Activated CD8-positive, alpha-beta memory T cell treated with anti-CD3 and anti-CD28 coated beads for 48 hours (primary cell): ENCODE results near the gene OVCH1.
A peak's percentile ranks its signal among the peaks of the same experiment; 100 is the strongest.
"Not testable (repeated sequence)": the region's sequence is repeated elsewhere in the genome, so short reads cannot be mapped to it uniquely, and the experiment has no call there.

Experiments
- DNase-seq, 3 experiments: peaks; one replicate each; pipeline ENCODE4 v3.0.0-alpha.2; 2020; ENCODE audit warnings: low read depth in 2 of 3, low spot score in 2 of 3

The OVCH1 gene

DNA sequence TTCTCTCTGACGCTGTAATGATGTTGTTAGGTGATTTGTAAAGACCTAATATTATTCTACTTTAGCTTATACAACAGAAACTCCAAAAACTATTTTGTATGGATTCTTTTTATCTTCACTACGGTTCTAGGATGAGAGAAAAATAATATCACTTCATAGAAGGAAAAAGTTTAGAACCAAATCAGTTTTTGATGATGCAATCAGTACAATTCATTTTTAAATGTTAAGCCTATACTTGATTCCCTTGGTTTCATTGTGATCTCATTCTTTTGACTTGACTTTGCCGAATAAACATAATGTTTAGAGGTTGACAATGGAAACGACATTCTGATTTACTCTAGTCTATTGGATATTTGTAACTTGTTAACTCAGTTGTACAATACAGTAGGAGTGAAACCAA, 91.9 kb downstream of the OVCH1 start:
- no peak for DNase-seq

DNA sequence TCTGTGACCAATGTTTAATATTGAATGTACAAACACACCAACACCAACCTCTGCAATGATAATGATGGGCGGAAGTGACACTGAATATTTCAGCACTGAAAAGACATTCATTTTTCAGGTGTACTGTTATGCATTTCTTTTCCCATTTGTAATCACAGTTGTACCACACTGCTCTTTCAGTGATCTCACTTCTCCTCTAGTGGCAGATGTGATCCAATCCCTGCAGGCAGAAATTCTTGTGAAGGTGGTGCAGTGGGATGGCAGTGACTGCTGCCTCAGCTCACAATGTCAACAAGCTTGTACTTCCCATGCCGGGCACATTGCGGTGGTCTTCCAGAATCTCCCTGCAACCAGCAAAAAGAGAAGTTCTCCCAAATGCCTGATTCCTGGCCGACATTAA, 93.5 kb downstream of the OVCH1 start:
- DNase-seq = no peak

DNA sequence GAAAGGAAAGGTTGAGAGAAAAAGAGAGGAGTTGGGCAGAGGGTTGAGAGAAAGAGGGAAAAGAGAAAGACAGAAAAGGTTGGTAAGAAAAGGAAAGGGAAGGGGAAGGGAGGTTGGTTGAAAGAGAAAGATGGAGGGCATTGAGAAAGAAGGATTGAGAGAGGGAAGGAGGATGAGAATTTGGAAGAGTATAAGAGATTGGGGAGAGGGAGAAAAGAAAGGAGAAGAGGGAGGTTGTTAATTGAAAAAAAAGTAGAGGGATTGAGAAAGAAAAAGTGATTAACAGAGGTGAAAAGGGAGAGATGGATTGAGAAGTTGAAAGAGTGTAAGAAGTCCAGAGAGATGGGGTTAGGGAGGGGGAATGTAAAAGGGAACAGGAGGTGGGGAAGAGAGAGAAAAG, 95.0 kb downstream of the OVCH1 start:
- DNase-seq = no peak

DNA sequence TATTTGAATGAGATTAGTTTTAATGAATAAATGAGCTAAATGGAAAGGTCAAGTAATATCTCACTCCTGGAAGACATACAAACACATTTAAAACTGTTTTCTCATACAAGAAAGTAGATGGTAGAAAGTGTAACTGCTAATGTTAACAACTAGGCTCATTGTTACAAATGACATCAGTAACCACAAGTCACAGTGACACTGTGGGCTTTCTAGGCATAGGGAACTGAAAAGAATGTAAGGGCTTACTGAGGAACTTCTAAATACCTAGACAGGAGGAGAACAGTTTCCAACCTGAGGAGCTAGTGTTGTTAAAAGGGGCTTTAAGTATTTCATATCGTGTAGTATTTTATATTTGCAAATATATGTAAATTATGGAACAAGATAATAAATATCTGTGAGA, 99.0 kb downstream of the OVCH1 start:
- DNase-seq = no peak

DNA sequence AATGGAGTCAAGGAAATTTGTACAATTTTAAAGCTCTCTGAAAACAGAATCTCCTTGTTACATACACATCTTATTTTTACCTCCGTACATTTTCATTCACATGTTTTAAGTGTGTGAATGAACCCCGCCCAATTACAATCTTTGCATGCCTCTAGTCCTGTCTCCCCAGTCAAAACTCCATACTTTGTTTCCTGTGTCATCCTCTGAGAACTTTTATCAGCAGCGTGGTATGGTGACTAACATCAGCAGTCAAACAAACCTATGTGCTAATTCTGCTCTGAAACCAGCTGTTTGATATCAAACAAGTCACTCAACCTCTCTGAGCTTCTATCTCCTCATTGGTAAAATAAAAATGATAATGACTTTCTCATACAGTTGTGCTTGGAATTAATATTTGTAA, 100.7 kb downstream of the OVCH1 start:
- no peak for DNase-seq

DNA sequence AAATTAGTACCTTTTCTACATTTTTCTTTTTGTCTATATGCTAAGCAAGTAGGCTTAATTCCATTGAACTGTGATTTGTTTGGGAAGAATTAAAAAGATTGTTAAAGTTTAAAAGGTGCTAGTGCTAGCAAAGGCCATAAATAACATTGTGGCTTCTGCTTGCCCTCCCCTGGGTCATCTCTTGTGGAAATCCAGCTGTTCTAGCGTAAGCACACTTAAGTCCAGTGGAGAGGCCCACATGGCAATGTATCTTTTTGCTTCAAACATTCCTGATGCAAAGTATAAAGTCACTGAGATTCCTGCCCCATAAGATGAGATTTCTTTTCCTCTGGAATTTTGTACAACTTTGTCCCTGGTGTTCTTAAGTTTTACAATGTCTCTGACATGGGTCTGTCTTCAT, 102.1 kb downstream of the OVCH1 start:
- DNase-seq = no peak

DNA sequence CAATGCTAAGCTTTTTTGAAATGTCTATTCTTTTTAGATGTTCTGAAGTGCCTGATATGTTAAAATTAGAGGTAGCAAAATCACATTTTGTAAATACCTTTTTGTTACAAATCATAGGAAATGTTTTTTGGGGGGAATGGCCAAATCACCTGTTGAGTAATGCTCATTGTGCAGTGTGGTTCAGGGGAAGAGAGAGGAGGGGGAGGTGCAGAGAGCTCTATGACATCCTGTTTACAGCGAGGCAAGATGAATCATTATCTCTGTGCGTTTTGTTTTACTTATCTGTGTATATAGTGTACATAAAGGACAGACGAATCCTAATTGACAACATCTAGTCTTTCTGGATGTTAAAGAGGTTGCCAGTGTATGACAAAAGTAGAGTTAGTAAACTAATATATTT, 107.1 kb downstream of the OVCH1 start:
- DNase-seq = not testable (repeated sequence)

DNA sequence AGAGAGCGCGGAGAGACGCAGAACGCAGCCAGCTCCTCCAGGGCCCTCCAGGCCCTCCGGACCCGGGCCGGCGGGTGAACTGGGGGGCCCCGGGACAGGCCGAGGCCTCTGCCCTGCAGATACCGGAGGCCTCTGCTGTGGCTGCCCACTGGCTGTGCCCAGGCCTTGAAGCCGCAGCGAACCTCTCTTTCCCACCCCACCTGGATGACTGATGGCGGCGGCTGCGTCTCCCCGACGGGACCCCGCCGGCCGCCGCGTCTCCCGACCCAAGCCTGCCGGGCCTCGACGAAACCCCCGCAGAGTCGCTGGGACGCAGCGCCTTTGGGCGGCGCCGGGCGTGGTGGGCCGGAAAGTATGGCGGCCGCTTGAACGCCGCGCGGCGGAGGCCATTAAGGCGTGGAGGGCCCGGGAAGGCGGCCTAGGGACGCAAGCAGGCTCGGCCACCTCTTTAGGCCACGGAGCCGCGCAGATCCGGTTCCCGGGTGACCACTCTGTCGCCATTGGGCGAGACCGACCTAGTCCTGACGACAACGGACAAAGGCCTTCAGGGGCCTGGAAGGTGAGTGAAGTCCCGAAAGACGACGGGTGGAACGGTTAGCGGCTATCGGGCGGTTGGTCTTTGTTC, 108.1 kb downstream of the OVCH1 start:
- no peak for DNase-seq

DNA sequence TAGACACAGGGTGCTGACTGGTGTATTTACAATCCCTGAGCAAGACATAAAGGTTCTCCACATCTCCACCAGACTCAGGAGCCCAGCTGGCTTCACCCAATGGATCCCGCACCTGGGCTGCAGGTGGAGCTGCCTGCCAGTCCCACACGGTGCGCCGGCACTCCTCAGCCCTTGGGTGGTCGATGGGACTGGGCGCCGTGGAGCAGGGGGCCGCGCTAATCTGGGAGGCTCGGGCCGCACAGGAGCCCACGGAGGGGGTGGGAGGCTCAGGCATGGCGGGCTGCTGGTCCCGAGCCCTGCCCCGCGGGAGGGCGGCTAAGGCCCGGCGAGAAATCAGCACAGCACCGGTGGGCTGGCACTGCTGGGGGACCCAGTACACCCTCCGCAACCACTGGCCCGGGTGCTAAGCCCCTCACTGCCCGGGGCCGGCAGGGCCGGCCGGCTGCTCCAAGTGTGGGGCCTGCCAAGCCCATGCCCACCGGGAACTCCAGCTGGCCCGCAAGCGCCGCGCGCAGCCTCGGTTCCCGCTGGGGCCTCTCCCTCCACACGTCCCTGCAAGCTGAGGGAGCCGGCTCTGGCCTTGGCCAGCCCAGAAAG, 111.3 kb downstream of the OVCH1 start:
- not testable (repeated sequence) for DNase-seq

DNA sequence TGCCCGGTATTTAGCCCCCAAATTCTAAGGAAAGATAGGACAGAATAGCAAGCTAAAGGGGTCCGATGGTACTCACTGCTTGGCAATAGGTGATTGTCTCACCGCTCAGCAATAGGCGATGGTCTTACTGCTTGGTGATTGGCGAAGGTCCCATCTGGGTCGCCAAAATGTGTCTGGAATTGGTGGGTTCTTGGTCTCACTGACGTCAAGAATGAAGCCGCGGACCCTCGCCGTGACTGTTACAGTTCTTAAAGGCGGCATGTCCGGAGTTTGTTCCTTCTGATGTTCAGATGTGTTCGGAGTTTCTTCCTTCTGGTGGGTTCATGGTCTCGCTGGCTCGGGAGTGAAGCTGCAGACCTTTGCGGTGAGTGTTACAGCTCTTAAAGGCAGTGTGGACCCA, 112.3 kb downstream of the OVCH1 start:
- DNase-seq = not testable (repeated sequence)

DNA sequence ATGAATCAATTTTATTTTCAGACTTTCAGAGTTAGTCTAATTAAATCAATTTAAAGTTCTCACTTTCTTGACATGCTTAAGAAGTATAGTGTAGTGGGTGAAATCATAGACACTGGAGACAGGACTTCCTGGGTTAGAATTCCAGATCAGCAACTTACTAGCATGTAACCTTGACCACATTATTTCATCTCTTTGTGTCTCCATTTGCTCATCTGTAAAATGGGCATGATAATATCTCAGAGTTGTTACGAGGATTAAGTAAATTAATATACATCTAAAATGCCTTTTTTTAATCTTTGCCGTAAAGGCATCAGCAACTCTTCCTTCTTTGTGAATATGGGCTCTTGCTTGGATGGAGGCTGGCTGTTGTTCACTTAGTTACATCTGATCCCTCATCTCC, 115.2 kb downstream of the OVCH1 start:
- DNase-seq = no peak

DNA sequence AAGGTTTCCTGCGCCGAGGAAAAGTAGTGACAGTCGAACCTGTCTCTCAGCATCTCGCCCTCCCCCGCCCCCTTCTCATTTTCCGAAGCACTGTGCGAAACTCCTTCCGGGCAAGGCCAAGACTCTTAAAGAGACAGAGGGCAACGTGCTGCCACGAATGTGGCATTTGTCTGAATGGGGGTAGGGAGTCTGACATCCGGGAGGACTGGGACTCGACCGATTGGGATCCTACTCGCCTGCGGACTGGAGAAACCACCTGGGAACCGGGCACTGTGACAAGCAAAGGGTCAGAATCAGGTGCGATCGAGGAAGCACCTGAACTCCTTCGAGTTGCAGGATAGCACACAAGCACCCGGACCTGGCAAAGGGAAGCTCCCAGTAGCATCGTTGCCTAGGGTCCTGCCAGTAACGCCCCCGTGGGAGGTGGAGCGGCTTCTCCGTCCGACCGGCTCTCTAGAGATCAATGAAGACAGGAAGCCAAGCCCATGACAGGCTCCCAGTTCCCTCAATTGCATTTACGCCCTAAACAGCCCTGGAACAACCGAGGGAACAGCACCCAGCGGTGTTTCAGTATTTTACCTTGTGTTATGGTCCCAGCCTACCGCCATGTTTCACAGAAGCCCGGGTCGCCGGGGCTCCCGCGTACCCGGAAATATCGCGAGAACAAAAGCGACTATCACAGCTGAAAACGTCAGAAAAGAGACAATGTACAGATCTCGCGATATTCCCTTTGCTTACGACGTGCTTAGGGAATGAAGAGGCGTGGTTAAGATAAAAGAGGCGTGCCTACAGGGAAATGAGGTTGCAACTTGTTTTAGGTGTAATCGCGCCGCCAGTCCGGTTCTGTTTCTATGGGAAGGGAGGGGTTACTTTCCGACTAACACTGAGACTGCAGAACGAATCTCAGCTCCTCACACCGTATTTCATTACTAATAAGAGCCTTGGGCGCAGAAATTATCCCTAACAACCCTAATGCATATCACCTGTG, 116.7 kb downstream of the OVCH1 start, which contains the start of gene ERGIC2:
ERGIC2 (minus strand) TSS at position 637 of the 988 bp plus-strand sequence. CDS start 9,539 bp downstream, outside the sequence.
- DNase-seq = peak; percentile 63 to 68 (median 65)
